AG04449 (cell line): ENCODE measurements around the gene ELMO3.

ENCODE experiments used
- CTCF ChIA-PET: fragments of 350-600 bp; formaldehyde crosslinking; extraction: SDS; loops from one replicate; lab custom pipeline; 2021; ENCODE audit warnings: antibody characterized with exemption; lab: Yijun Ruan, JAX
- POLR2A ChIA-PET: fragments of 400-600, 350-600 bp; formaldehyde crosslinking; extraction: SDS; loops from one replicate; lab custom pipeline; 2020; ENCODE audit warnings: antibody characterized with exemption, inconsistent platforms; lab: Yijun Ruan, JAX
- DNase-seq: peaks from one replicate; pipeline ENCODE4 v3.0.0-alpha.2; 2010; ENCODE audit warnings: low read depth, low spot score
- H3K4me3 ChIP-seq: 2 replicates; pipeline ENCODE4 v1.5.1; 2011; ENCODE audit warnings: low read depth, mild to moderate bottlenecking, control low read depth, low read length
- CTCF ChIP-seq: IDR thresholded peaks from one replicate; pipeline ENCODE4 v1.5.1; 2011; ENCODE audit warnings: mild to moderate bottlenecking, moderate library complexity, low read length, control low read depth, inconsistent platforms; ENCODE audit not compliant: insufficient read depth; ENCODE audit errors: missing control alignments

ELMO3 gene

GRCh38 chr16:67229906-67230808 lies 31.2 kb downstream of the ELMO3 start:
- CTCF ChIA-PET, result no interaction called here
- no peak overlapping the region for H3K4me3 ChIP-seq
- POLR2A ChIA-PET, result interaction anchor here (0.8 to 4.3 kb wide), 2 partner anchors 9 to 14 kb away, joined by 3 to 20 read pairs; no protein-coding TSS in a partner anchor
- no peak for DNase-seq
- TF ChIP-seq CTCF, result no peak

- CTCF ChIA-PET, result interaction anchor here (1.5 kb wide), 1 partner anchor 197 kb away, joined by 6 read pairs; no protein-coding TSS in a partner anchor
- TF ChIP-seq CTCF, result no peak
- DNase-seq, result no peak
- H3K4me3 ChIP-seq, result no peak overlapping the region
- POLR2A ChIA-PET, result interaction anchor here (0.8 to 2.0 kb wide), 3 partner anchors 10 to 14 kb away, joined by 3 to 6 read pairs (median 3); no protein-coding TSS in a partner anchor
Measured at GRCh38 chr16:67230809-67231660, 32.1 kb downstream of the ELMO3 start.

- CTCF ChIA-PET, result interaction anchor here (1.5 to 2.3 kb wide), 2 partner anchors 11 to 286 kb away, joined by 3 to 8 read pairs; no protein-coding TSS in a partner anchor
- no peak for TF ChIP-seq CTCF
- POLR2A ChIA-PET, result no interaction called here
Measured at GRCh38 chr16:67233596-67233995, 34.7 kb downstream of the ELMO3 start.

GRCh38 chr16:67234180-67234597 lies 35.3 kb downstream of the ELMO3 start:
- H3K4me3 ChIP-seq, result no peak overlapping the region
- POLR2A ChIA-PET, result interaction anchor here (0.6 kb wide), 1 partner anchor 426 kb away, joined by 3 read pairs; the partner anchor contains the start of gene ACD
- no peak for TF ChIP-seq CTCF
- DNase-seq, result no peak
- CTCF ChIA-PET, result interaction anchor here (1.5 to 2.3 kb wide), 2 partner anchors 11 to 287 kb away, joined by 3 to 8 read pairs; no protein-coding TSS in a partner anchor

More at GRCh38 chr16:67233596-67233995, 34.7 kb downstream of the ELMO3 start:
- DNase-seq, result no peak
- H3K4me3 ChIP-seq, result no peak overlapping the region

GRCh38 chr16:67235816-67236562 lies 37.1 kb downstream of the ELMO3 start:
- ChIA-PET CTCF (interaction anchor here (1.0 to 1.5 kb wide), 2 partner anchors 10 to 26 kb away, joined by 3 read pairs; no protein-coding TSS in a partner anchor), POLR2A (interaction anchor here (0.7 kb wide), 1 partner anchor 9 kb away, joined by 3 read pairs; the partner anchor contains the start of gene TMEM208)
- H3K4me3 ChIP-seq, result no peak overlapping the region
- no peak for DNase-seq
- TF ChIP-seq CTCF, result no peak
